GM19043 (cell line): ENCODE measurements around the gene GRB7.

Experiments
- ATAC-seq: cut with Tn5 transposase; IDR thresholded peaks from one replicate; pipeline ENCODE4 v1.9.1; 2021; ENCODE audit warnings: low read depth; ENCODE audit not compliant: unreplicated experiment

The GRB7 gene

GRCh38 chr17:39765766-39766165 is 28.0 kb downstream of the GRB7 start:
- ATAC-seq = no peak

DNA sequence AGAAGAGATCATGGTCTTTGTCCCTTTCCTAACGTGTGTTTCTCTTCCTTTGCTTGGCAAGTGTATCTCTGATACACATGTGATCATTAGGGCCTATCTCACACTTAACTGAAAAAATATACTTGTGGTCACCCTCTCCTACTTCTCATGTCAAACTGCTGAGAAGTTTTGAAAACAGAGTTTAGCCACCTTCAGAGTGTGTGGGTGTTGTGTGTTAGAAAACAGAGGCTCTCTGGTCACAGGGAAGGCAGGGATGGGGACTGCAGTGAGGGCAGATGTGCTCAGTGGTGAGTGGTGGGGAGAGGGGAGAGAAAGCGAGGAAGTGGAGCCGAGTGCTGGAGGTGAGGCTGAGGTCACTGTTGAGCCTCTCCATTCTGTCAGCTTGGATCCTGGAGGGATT is 29.4 kb downstream of the GRB7 start:
- no peak for ATAC-seq

GRCh38 chr17:39769974-39770587 is 32.3 kb downstream of the GRB7 start:
- ATAC-seq = peak; percentile 59

DNA sequence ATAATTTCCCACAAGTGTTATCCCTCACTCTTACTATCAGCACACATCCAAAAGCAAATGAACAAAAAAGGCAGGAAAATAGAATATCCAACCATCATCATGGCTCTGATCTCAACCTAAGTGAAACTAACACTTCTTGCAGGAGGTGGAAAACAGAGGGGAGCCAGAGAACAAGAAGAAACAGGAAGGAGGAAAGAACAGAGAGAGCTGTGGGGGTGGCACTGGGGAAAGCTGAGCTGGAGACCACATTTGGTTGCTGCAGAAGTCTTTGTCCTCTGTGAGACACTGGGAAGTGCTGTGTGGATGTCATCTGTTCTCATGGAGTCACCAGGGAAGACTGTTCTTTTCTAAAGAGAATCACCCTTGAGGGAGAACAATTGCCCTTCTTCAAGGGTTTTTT is 34.7 kb downstream of the GRB7 start:
- ATAC-seq = no peak

GRCh38 chr17:39772987-39773934 is 35.5 kb downstream of the GRB7 start:
- no peak for ATAC-seq

DNA sequence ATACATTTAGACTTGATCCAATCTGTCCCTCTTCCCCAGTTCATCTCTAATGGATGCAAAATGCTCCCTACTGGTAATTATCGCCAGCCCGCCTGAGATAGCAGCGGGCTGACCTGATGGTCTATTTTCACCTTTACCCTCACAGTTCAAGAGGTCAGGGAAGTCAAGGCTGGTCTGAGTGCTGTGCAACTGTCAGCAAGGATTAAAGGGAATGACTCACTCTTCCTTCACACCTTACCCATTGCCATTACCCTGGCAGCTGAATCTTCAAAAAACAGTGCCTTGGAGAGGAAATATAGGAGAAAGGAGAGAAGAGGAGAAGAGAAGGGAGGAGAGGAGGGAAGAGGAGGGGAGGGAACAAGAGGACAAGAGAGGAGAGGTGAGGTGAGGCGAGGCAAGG is 36.3 kb downstream of the GRB7 start:
- ATAC-seq = no peak

DNA sequence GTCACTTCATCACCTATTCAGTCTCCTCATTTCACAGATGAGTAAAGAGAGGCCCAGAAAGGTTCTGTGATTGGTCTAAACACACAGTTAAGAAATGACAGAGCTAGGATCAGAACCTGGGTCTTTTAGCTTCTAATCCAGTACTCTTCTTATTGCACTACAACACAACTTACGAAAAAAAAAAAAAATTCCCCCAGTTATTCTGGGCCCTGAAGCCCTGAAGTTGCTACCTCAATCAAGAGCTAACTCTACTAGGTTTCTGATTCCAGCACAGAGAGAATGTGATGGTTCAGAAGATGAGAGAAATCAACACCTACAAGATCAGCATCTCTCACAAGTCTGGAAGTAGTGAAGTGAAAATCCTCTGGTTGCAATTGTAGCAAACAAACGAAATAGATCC is 37.3 kb downstream of the GRB7 start:
- no peak for ATAC-seq

DNA sequence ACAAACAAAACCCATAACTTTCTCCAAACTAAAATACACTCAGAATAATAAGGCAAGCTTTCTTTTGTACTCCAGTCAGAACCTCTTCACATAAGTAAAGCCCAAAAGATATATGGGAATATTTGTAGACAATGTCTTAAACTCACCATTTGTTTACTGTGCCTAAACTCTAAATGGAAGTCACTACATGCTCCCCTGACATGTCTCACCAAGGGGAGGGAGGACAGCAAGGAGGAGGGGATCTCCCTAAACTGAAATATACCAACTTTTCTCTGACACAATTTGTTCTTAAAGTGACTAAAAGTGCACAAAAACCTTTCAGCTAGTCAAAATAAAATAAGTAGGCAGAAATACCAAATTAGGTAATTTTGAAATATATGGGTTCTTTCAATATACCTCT is 38.5 kb downstream of the GRB7 start:
- ATAC-seq = no peak

DNA sequence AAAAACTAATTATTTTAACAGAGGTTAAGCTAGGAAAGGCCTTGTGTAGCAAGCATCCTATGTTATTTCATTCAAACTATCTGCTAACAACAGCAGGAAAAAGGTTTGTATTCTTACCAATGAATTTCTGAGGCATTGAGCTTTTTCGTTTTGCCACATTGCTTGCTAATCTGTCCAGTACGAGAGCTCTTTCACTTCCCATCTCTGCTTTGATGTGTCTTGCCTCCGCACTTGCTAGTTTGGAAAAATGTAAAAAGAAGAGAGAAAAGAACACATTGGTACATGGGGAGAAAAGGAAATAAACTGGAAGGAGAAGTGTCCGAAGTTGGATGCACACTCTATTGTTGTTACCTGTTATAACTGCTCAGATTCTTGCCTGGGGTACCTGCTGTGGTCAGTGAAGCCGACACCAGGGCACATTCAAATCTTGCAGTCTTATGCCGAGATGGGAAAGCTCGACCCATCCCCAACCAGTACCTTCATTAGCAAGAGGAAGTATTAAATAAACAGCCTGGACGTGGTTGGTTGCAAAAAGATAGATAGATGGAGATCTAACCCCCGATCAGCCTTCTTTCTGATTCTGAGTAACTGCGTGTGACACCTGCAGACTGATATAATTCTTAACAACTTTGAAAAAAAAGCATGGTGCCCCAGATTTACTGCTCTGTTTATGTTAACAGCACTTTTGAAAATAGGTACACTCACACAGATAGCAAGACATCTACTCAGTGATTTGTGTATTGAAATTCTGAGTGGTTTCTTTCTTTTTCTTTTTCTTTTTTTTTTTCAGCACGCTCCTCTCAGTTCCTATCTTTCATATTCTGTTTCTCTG is 40.0 kb downstream of the GRB7 start:
- ATAC-seq = no peak

DNA sequence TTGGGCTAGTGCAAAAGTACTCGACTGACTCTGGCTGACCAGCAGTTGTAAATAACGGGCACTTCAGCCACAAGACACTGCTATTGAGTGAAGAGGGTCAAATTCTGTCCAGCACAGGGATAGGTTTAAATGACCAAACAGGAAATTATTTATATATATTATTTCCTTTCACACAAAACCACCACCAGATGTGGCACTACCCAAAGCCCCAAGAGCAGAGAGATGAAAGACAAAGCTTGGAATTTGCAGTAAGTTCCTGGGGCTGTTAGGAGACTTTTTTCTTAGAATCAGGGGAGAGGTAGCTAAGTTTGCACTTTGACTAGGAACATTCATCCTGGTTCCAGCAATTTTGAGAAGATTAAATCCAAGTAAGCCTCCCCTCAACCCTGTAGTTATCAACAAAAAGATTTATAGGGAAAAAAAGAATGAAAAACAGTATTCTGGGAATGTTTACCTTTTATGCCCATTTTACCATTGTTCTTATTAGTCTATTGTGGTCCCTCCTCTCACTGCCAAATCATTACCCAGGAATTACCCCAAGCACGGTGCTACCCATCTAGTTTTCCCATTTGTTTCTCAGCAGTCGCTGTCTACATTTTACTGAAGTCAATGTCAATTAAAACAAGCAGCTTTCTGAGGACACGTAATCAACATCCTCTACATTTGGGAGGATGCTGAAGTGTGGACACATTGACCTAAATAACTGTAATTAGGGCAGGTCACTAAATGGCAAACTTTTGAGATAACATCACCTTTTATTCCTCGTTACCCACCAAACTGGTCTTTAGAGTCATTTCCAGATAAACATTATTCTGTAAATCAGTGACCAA is 43.5 kb downstream of the GRB7 start:
- no peak for ATAC-seq

- no peak for ATAC-seq
These were observed 44.1 kb downstream of the GRB7 start for GRCh38 chr17:39781861-39782213.

- ATAC-seq = no peak
These were observed 44.7 kb downstream of the GRB7 start for GRCh38 chr17:39782481-39782880.

GRCh38 chr17:39782980-39783379 is 45.2 kb downstream of the GRB7 start:
- ATAC-seq = no peak

GRCh38 chr17:39787041-39787440 is 49.3 kb downstream of the GRB7 start:
- no peak for ATAC-seq

- ATAC-seq = no peak
These were observed 50.2 kb downstream of the GRB7 start for GRCh38 chr17:39787743-39788484.

DNA sequence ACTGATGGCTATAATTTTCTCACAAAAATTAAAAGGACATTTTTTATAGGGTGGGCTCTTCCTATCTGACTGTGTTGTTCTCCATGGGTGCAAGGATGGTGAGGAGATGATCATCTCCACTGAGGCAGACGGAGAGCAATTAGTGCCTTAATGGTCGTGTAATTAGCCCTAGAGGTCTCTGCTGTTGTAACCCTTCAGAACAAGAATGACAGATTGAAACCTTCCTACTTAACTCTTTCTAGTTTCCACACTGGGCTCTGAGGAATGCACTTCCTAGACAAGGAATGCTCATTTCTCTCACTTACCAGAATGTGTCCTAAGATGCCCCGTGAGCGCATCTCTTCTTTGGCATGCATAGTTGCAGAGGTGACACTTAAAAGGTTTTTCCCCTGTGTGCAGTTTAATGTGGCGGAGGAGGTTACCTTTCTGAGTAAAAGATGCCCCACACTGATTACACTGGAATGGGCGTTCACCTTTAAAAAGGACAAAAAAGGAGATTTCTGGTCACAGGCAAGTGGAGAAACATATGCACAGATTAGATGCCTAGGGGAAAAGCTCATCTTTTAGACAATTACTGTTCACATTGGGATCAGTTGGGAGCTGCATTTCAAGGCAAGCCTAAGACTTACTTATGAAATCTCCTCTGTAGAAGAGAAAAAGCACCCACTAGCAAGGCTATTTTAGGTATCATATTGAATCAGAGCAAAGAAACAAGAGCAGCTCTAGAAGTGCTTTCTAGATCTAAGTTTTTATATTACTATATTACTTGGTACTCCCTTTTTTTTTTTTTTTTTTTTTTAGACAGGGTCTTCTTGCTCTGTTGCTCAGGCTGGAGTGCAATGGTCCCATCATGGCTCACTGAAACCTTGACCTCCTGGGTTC is 53.6 kb downstream of the GRB7 start:
- ATAC-seq = no peak

DNA sequence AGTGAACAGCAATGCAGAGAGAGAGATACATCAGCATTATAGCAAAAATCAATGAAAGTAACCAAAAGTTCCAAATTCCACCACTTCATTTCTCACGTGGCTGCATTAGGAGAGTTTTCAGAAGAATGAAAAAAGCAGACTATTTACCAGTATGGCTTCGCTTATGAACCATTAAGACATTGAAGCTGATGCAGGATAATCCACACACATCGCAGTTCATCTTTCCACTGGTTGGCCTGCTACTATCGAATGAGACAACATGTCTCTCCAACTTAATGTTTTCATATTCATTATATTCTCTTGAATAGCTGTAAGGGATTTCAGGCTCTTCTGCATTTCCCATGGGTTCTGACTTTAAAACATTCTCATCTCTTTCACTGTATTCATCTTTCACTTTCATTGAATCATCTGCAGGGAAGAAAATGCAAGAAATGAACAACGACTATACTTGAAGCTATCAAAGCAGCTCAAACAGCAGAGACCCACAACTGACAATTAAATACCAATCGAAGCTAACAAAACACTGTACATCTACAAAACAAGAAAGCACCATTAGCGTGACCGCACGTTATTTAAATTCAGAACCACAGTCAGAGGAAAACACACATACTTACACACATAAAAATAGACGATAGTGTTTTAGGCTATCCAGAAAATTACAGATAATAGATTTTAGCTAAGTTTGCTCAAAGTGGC is 54.9 kb downstream of the GRB7 start:
- ATAC-seq = no peak

- no peak for ATAC-seq
These were observed 55.6 kb downstream of the GRB7 start for GRCh38 chr17:39793301-39793872.
